Bronchial epithelial cell (primary cell): ENCODE data around the gene PTBP2. TPM values are rescaled to one million over a fixed set of nuclear protein-coding genes. Genes with fewer than 3 reads are reported as not detected.
"Not testable (repeated sequence)": the region's sequence is repeated elsewhere in the genome, so short reads cannot be mapped to it uniquely, and the experiment has no call there.

ENCODE experiments used
- DNase-seq: peaks from one replicate; pipeline ENCODE4 v3.0.0-alpha.2; 2010; ENCODE audit warnings: low read depth
- FAIRE-seq: peaks from 2 replicates; lab custom pipeline; 2011; peaks lifted over from hg19 to GRCh38; lab: Jason Lieb, UNC
- H3K27me3 ChIP-seq: 2 replicates; pipeline ENCODE4 v1.5.1; 2011; ENCODE audit warnings: low read length; ENCODE audit not compliant: control insufficient read depth, insufficient read depth
- H3K36me3 ChIP-seq: 2 replicates; pipeline ENCODE4 v1.5.1; 2011; ENCODE audit warnings: low read length; ENCODE audit not compliant: control insufficient read depth, insufficient read depth
- H3K4me3 ChIP-seq: 2 replicates; pipeline ENCODE4 v1.5.1; 2011; ENCODE audit warnings: mild to moderate bottlenecking, low read depth, low read length, control low read depth
- total RNA-seq: library from RNA; depleted of rRNA; stranded (reverse); fragments of >200 nt; gene quantifications from 2 replicates; pipeline ENCODE4 v1.2.1, GENCODE V29; 2014
- TF ChIP-seq, protein P1 (sequence below): IDR thresholded peaks from 2 replicates; pipeline ENCODE4 v1.5.1; 2011; ENCODE audit warnings: mild to moderate bottlenecking, moderate library complexity, low read length, control low read depth, inconsistent platforms; ENCODE audit not compliant: insufficient read depth, severe bottlenecking

The PTBP2 gene
- total RNA-seq, 1 donor from 2014 or later: 10.5 TPM

DNA sequence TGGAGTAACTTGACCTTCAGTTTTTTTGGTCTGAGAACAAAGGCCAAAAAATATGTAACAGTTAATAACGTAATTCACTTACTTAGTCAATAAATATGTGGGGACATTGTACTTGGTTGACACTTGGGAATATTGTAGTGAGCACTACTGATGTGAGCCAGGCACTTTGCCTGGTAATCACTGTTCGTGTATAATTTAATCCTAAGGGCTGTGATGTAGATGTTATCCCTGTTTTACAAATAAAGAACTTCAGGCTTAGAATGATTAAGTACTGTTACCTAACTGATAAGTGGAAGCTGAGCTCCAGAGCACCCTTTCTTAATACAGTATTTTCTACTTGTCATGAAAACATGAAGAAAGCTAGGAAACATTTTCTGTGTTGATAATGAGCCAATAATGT is 28.0 kb downstream of the PTBP2 start:
- TF ChIP-seq, protein P1, sequence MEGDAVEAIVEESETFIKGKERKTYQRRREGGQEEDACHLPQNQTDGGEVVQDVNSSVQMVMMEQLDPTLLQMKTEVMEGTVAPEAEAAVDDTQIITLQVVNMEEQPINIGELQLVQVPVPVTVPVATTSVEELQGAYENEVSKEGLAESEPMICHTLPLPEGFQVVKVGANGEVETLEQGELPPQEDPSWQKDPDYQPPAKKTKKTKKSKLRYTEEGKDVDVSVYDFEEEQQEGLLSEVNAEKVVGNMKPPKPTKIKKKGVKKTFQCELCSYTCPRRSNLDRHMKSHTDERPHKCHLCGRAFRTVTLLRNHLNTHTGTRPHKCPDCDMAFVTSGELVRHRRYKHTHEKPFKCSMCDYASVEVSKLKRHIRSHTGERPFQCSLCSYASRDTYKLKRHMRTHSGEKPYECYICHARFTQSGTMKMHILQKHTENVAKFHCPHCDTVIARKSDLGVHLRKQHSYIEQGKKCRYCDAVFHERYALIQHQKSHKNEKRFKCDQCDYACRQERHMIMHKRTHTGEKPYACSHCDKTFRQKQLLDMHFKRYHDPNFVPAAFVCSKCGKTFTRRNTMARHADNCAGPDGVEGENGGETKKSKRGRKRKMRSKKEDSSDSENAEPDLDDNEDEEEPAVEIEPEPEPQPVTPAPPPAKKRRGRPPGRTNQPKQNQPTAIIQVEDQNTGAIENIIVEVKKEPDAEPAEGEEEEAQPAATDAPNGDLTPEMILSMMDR: no peak
- no peak for FAIRE-seq
- DNase-seq: no peak
- no peak overlapping the region for H3K4me3 ChIP-seq
- peaks cover 2% of the 10 kb centered on the region for H3K36me3 ChIP-seq
- H3K27me3 ChIP-seq: no peaks in the 10 kb centered on the region

DNA sequence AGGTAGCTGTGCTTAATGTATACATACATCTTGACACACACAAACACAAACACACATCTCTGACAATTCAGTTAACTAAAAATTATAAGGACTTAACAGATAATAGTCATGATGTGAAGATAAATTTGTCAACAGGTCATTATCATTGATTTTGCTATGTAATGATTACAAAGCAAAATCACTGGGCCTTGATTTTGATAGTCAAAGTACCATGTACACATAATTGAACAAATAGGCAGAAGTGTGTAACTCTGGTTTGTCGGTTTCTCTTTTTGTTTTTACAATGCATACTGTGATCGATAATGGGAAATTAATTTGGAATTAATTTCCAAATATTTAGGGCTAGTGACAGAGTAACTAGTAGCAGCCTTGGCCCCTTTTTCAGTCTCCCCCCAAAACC is 30.8 kb downstream of the PTBP2 start:
- Histone ChIP-seq H3K27me3 (no peaks in the 10 kb centered on the region), H3K36me3 (peaks cover 2% of the 10 kb centered on the region), H3K4me3 (no peak overlapping the region)
- FAIRE-seq (no peak), DNase-seq (no peak)
- TF ChIP-seq, protein P1: no peak

DNA sequence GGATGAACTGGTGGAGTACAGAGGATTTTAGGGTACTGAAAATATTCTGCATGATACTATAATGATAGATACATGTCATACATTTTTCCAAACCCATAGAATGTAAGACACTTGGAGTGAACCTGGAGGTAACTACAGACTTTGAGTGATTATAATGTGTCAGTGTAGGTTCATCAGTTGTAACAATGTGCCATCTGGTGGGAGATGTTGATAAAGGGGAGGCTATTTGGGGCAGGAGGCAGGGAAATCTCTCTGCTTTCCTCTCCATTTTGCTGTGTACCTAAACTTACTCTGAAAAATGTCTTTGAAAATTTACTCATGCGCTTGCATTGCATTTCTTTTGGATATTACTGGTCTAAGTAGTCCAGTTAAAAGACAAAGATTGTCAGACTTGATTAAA is 35.2 kb downstream of the PTBP2 start:
- no peak for FAIRE-seq
- Histone ChIP-seq H3K4me3 (no peak overlapping the region), H3K36me3 (peaks cover 2% of the 10 kb centered on the region), H3K27me3 (no peaks in the 10 kb centered on the region)
- DNase-seq: no peak
- TF ChIP-seq, protein P1: no peak

DNA sequence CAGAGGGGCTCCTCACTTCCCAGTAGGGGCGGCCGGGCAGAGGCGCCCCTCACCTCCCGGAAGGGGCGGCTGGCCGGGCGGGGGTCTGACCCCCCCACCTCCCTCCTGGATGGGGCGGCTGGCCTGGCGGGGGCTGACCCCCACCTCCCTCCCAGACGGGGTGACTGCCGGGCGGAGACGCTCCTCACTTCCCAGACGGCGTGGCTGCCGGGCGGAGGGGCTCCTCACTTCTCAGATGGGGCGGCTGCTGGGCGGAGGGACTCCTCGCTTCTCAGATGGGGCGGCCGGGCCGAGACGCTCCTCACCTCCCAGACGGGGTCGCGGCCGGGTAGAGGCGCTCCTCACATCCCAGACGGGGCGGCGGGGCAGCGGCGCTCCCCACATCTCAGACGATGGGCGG is 41.0 kb downstream of the PTBP2 start:
- H3K4me3 ChIP-seq, FAIRE-seq, H3K36me3 ChIP-seq, DNase-seq, H3K27me3 ChIP-seq: not testable (repeated sequence)

DNA sequence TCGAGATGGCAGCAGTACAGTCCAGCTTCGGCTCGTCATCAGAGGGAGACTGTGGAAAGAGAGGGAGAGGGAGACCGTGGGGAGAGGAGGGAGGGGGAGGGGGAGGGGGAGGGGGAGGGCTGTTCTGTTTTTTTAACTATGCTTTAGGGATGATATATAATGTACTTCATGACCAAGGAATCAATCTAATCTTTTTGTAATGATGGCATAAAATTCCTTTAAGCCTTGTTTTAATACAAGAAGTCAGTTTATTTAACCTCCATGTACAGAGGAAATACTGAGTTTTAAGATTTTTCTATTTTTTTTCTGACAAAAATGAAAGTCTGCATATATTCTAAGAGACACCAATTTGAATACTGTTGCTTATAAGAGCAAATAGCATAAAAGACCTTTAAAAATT is 41.9 kb downstream of the PTBP2 start:
- no peak for FAIRE-seq
- DNase-seq: no peak
- H3K36me3 ChIP-seq: no peaks in the 10 kb centered on the region
- TF ChIP-seq, protein P1: no peak
- H3K27me3 ChIP-seq: no peaks in the 10 kb centered on the region
- H3K4me3 ChIP-seq: no peak overlapping the region

DNA sequence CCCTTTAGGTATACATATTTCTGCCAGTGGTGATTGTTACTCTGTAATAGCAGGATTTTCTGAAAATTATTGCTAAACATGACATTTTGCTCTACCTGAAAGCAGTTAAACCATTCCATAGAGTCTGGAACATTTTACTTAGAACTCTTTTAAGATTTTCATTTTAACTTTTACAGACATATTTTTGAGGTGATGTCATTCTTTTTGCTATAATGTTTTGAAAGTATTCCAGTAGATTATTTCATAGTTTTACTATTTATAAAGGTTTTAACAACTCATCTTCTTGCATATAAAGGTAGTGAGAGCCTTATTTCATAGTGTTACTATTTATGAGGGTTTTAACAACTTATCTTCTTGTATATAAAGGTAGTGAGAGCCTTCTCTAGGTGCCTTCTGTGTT is 42.9 kb downstream of the PTBP2 start:
- no peak for FAIRE-seq

More for the DNA sequence above, 42.9 kb downstream of the PTBP2 start:
- Histone ChIP-seq H3K4me3 (no peak overlapping the region), H3K27me3 (no peaks in the 10 kb centered on the region), H3K36me3 (no peaks in the 10 kb centered on the region)
- TF ChIP-seq, protein P1: no peak
- DNase-seq: no peak
